Cortex of kidney (tissue), 1 donor: ENCODE results near the gene MAFF.
A peak's percentile ranks its signal among the peaks of the same experiment; 100 is the strongest.
"Not testable (repeated sequence)": the region's sequence is repeated elsewhere in the genome, so short reads cannot be mapped to it uniquely, and the experiment has no call there.

Experiments
- DNase-seq: peaks from one replicate; lab custom pipeline; 2025; lab: John Stamatoyannopoulos, UW

Gene MAFF

DNA sequence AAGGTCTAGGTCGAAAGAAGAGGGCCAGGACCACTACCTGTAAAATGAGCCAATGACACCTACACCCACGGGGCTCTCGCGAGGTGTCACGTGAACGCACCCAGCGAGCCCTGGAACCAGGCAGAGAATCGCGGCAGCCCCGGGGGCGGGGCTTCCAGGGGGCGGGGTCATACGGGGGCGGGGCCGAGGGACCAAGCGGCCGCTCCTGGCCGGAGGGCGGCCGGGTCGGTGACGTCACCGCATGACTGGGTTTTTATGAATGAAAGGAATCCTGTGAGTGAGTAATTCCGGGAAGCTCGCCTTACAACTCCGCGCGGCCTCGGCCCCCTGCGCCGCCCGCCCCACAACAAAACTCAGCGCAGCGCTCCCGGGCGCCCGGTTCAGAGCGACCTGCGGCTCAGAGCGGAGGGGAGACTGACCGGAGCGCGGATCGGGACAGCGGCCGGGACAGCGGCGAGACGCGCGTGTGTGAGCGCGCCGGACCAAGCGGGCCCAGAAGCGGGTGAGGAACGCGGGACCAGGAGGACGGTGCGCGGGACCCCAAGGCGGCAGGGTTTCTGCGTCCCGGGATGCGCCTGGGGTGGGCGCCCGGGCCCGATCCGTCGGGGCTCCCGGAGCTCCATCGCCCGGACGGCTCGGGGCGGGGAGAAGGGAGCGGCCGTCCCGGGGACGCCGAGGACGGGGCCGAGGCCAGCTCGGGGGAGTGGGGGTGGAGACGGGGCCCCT is at the start of gene MAFF:
TSS of gene MAFF (plus strand) at position 284 of the 726 bp plus-strand sequence. CDS start 11,860 bp downstream, outside the sequence.
- peak; percentile 46 for DNase-seq

DNA sequence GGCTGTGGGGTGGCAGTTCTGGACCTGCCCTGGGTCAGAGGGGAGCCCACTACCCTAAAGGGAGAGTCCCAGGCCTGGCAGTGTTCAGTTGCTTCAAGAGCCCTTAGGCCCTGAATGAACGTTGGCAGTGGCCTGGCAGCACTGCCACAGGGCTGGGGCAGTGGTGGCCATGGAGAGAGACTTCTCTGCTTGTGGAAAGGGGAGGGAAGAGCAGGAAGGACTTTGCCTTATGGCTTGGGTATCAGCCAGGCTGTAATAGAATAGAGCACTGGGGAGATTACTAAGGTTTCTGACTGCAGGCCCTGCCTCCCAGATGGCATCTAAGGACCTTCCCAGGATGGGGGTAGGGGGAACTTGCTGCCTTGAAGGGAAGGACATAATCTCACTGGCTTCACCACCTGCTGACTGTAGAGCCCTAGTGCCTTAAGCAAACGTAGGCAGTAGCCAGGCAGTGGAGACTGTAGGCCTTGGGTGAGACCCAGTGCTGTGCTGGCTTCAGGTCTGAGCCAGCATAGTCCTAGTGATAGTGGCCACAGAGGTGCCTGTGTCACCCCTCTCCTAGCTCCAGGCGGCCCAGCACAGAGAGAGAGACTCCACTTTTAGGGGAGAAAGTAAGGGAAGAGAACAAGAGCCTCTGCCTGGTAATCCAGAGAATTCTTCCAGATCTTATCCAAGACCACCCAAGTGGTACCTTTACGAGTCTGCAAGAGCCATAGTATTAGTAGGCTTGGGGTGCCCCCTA is 47.8 kb upstream of the MAFF start:
- DNase-seq = no peak

GRCh38 chr22:38154563-38154915 is 47.3 kb upstream of the MAFF start:
- not testable (repeated sequence) for DNase-seq

DNA sequence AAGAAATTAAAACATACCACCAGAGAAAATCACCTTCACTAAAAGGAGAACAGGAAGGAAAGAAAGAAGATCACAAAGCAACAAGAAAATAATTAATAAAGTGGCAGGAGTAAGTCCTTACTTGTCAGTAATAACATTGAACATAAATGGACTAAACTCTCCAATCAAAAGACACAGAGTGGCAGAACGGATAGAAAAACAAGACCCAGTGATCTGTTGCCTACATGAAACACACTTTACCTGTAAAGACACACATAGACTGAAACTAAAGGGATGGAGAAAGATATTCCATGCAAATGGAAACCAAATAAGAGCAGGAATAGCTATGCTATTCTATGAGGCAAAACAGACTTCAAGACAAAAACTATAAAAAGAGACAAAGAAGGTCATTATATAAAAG is 46.1 kb upstream of the MAFF start:
- DNase-seq = no peak

- DNase-seq = no peak
Observed at GRCh38 chr22:38162881-38163843, 38.6 kb upstream of the MAFF start.

- DNase-seq = no peak
Observed at GRCh38 chr22:38163844-38164550, 37.8 kb upstream of the MAFF start.

GRCh38 chr22:38164551-38164918 is 37.3 kb upstream of the MAFF start:
- DNase-seq = no peak

- no peak for DNase-seq
Observed at GRCh38 chr22:38165922-38166593, 35.7 kb upstream of the MAFF start.

DNA sequence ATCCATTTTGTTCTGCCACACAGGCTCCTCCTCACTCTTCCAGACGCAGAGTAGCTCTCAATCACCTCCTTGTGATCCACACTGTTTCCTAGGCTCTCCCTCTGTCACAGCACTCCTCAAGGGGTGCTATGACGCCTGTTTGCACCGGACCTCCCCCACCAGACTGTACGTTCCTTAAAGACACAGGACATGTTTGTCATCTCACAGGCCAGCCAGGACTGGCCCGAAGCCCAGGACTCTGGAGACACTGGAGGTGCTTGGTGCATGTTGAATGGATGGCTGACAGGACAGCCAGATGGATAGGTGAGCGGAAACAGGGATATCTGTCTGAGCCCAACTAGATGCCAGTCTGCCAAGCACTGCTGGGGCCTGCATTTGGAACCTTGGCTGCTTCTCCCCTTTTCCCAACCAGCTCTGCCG is 33.8 kb upstream of the MAFF start:
- no peak for DNase-seq

DNA sequence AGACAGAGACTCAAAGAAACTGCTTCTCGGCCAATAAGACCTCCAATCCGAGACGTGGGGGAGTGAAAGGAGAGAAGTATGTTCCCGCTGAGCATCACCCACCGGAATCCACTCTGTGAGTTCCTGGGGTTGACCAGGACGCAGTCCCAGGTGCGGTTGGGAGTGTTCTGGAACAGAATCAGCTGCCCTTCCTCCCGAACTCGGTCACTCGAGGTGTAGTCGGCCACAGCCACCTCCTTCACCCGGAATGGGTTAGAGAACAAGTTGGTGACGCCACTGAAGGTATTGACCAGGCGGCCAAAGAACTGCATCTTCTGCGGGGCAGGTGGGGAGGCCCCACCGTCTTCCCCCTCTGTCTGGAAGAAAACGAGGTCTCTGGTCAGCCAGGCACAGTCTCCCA is 32.7 kb upstream of the MAFF start:
- DNase-seq = no peak

- DNase-seq = no peak
Observed at GRCh38 chr22:38170469-38170868, 31.3 kb upstream of the MAFF start.

DNA sequence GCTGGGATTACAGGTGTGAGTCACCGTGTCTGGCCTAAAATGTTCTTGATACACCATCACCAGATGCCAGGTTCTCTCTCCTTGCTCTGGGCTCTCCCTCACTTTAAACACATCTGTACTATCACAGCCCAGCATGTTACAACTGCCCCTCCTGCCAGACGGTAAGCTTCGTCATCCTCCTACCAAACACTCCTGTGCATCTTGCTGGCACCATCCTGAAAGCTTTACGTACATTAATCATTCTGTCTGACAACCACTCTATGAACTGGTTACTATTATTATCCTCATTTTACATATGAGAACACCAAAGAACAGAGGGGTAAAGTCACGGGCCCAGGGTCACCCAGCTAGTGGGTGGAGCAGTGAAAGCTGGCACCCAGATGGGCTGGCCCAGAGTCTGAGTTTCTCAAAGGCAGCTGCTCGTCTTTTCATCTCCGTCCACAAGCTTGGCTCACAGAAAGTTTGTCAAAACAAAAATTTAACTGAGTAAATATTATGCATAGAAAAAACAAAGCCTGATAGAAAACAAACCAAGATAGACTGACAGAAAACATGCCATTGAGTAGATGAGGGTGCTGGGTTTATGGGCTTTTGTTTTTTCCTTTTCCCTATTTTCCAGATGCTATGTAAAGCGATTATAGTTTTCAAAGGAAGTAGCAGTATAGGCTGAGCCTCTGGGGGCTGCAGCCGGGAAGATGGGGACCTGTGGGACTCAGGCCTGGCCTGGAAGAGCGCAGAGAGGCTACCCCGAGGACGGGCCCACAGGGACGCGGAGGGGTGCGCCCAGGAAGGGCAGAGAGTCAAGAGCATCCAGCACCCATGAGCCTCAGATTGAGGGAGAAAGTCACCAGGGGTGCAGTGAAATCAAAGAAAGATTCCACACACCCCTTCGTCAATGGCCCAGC is 29.6 kb upstream of the MAFF start:
- no peak for DNase-seq

- no peak for DNase-seq
Observed at GRCh38 chr22:38172832-38173640, 28.8 kb upstream of the MAFF start.

GRCh38 chr22:38173641-38173906 is 28.2 kb upstream of the MAFF start:
- no peak for DNase-seq

- DNase-seq = no peak
Observed at GRCh38 chr22:38174626-38175025, 27.2 kb upstream of the MAFF start.

GRCh38 chr22:38175206-38176118 is 26.3 kb upstream of the MAFF start:
- DNase-seq = no peak

- peak; percentile 71 for DNase-seq
Observed at GRCh38 chr22:38176170-38176741, 25.5 kb upstream of the MAFF start.

GRCh38 chr22:38177044-38177443 is 24.8 kb upstream of the MAFF start:
- no peak for DNase-seq
